Left ventricle myocardium inferior (tissue), 1 donor: ENCODE results near the gene C1orf115. TPM values are rescaled to one million over a fixed set of nuclear protein-coding genes. Genes with fewer than 3 reads are reported as not detected.
"Not testable (repeated sequence)": the region's sequence is repeated elsewhere in the genome, so short reads cannot be mapped to it uniquely, and the experiment has no call there.

Experiments used
- DNase-seq: peaks from one replicate; pipeline ENCODE4 v3.0.0-alpha.2; 2020
- H3K27ac ChIP-seq: fragments of 200-600 bp; replicated peaks from 2 replicates; pipeline ENCODE4 v1.8.0; 2021
- H3K27me3 ChIP-seq: fragments of 200-600 bp; 2 replicates; pipeline ENCODE4 v1.8.0; 2021; ENCODE audit warnings: low read depth
- H3K36me3 ChIP-seq: fragments of 200-600 bp; 2 replicates; pipeline ENCODE4 v1.8.0; 2021
- H3K4me1 ChIP-seq: fragments of 200-600 bp; 2 replicates; pipeline ENCODE4 v1.8.0; 2021
- H3K4me3 ChIP-seq: fragments of 200-600 bp; 2 replicates; pipeline ENCODE4 v1.8.0; 2021; ENCODE audit warnings: mild to moderate bottlenecking, moderate library complexity
- H3K9me3 ChIP-seq: fragments of 200-600 bp; replicated peaks from 2 replicates; pipeline ENCODE4 v1.8.0; 2021
- intact Hi-C: fragments of 100-400 bp; cut with micrococcal nuclease; formaldehyde crosslinking; loops from one replicate; pipeline ENCODE4 v1.11.0; 2022
- total RNA-seq: library from RNA; stranded (reverse); fragmentation: NEBNext Ultra II Directional; extraction: Animal tissue kit (Norgen Biotek cat#: 25700); gene quantifications from one replicate; pipeline ENCODE4 v1.2.1, GENCODE V29; 2021
- TF ChIP-seq, protein P1 (sequence below): fragments of 200-600 bp; IDR thresholded peaks from 2 replicates; pipeline ENCODE4 v1.8.0; 2021; ENCODE audit warnings: antibody characterized with exemption, mild to moderate bottlenecking, borderline replicate concordance
- donor health status: DM: no; HTN: yes; CAD: no; lungs with severe emphysema.

Gene C1orf115
- total RNA-seq, 1 donor from 2014 or later: 14.2 TPM

DNA sequence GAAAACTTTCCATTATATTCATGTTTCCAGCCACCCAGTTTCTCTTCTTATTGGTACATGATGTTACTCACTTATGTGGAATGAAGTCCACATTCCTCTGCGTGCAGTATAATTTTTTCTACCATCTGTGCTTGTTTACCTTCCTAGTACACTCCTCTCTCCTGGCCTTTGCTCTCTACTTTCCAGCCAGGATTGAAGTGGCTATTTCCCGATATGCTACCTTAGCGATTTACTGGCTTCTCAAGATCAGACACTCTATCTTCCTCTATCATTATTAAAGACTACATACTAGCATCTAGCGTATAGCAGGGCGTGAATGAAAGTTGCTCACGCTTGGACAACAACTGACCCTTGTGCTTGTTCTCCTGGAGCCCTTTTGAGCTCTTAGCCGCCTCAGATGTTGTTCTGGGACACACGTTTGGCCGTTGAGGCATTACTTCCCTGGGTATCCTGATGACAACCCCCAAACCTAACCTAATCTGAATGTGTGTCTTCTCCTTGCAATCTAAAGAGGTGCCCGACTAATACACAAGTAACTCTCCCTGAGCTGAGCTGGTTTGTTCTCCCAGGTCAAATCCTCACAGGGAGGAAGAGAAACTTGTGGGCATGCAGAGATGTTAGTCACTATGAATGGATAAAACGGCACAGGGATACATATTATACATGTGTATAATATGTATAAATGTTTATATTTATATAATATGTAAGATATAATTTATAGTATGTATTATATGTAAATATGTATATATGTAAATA, 44.6 kb downstream of the C1orf115 start:
- no peak overlapping the region for H3K27ac ChIP-seq
- H3K4me3 ChIP-seq: no peak overlapping the region
- intact Hi-C loops: loop anchor here (10.0 kb wide), 1 partner anchor 50 kb away; no protein-coding TSS in a partner anchor
- no peaks in the 10 kb centered on the region for H3K36me3 ChIP-seq
- H3K27me3 ChIP-seq: no peaks in the 10 kb centered on the region
- TF ChIP-seq, protein P1, sequence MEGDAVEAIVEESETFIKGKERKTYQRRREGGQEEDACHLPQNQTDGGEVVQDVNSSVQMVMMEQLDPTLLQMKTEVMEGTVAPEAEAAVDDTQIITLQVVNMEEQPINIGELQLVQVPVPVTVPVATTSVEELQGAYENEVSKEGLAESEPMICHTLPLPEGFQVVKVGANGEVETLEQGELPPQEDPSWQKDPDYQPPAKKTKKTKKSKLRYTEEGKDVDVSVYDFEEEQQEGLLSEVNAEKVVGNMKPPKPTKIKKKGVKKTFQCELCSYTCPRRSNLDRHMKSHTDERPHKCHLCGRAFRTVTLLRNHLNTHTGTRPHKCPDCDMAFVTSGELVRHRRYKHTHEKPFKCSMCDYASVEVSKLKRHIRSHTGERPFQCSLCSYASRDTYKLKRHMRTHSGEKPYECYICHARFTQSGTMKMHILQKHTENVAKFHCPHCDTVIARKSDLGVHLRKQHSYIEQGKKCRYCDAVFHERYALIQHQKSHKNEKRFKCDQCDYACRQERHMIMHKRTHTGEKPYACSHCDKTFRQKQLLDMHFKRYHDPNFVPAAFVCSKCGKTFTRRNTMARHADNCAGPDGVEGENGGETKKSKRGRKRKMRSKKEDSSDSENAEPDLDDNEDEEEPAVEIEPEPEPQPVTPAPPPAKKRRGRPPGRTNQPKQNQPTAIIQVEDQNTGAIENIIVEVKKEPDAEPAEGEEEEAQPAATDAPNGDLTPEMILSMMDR: no peak
- no peak for DNase-seq
- H3K9me3 ChIP-seq: no peaks in the 10 kb centered on the region
- H3K4me1 ChIP-seq: peaks cover 21% of the 10 kb centered on the region

- not testable (repeated sequence) for H3K4me3 ChIP-seq, H3K27ac ChIP-seq, H3K36me3 ChIP-seq, DNase-seq, H3K9me3 ChIP-seq, H3K27me3 ChIP-seq
- intact Hi-C loops: loop anchor here (10.0 kb wide), 1 partner anchor 51 kb away; no protein-coding TSS in a partner anchor
- H3K4me1 ChIP-seq: peaks cover 21% of the 10 kb centered on the region
These were observed 46.1 kb downstream of the C1orf115 start for GRCh38 chr1:220736283-220736682.

GRCh38 chr1:220741349-220741748, 51.2 kb downstream of the C1orf115 start:
- intact Hi-C loops: no loop called here
- Histone ChIP-seq H3K27ac (no peak overlapping the region), H3K9me3 (no peaks in the 10 kb centered on the region), H3K4me1 (no peaks in the 10 kb centered on the region), H3K4me3 (no peak overlapping the region), H3K36me3 (no peaks in the 10 kb centered on the region), H3K27me3 (no peaks in the 10 kb centered on the region)
- DNase-seq: no peak
- TF ChIP-seq, protein P1: no peak

DNA sequence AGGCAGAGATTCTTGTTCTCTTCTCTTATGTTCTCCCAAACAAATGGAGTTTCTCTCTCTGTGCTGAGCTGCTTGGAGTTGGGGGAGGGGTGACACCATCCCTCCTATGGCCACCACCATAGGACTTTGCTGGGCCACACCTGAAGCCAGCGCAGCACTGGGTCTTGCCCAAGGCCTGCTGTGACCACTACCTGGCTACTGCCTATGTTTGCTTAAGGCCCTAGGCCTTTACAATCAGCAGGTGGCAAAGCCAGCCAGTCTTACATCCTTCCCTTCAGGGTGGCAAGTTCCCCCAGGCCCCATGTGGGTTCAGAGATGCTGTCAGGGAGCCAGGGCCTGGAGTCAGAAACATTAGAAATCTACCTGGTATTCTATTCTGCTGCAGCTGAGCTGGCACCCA, 51.7 kb downstream of the C1orf115 start:
- no peaks in the 10 kb centered on the region for H3K27me3 ChIP-seq
- H3K36me3 ChIP-seq: no peaks in the 10 kb centered on the region
- H3K4me3 ChIP-seq: no peak overlapping the region
- no peaks in the 10 kb centered on the region for H3K9me3 ChIP-seq
- no peak for DNase-seq
- TF ChIP-seq, protein P1: no peak
- intact Hi-C loops: no loop called here
- no peaks in the 10 kb centered on the region for H3K4me1 ChIP-seq
- no peak overlapping the region for H3K27ac ChIP-seq

GRCh38 chr1:220742520-220742919, 52.4 kb downstream of the C1orf115 start:
- Histone ChIP-seq H3K4me3 (no peak overlapping the region), H3K9me3 (no peaks in the 10 kb centered on the region), H3K27me3 (no peaks in the 10 kb centered on the region), H3K4me1 (peaks cover 4% of the 10 kb centered on the region), H3K36me3 (no peaks in the 10 kb centered on the region), H3K27ac (no peak overlapping the region)
- DNase-seq: no peak
- TF ChIP-seq, protein P1: no peak
- intact Hi-C loops: no loop called here

- H3K27ac ChIP-seq: no peak overlapping the region
- intact Hi-C loops: no loop called here
- H3K4me1 ChIP-seq: peaks cover 45% of the 10 kb centered on the region
- no peaks in the 10 kb centered on the region for H3K36me3 ChIP-seq
- H3K27me3 ChIP-seq: no peaks in the 10 kb centered on the region
- H3K4me3 ChIP-seq: no peak overlapping the region
- no peaks in the 10 kb centered on the region for H3K9me3 ChIP-seq
- DNase-seq: no peak
- TF ChIP-seq, protein P1: no peak
These were observed 56.7 kb downstream of the C1orf115 start for GRCh38 chr1:220746851-220747250.
